ENCODE measurements around the gene RGS12. TPM values are rescaled to one million over a fixed set of nuclear protein-coding genes. Genes with fewer than 3 reads are reported as not detected.

The RGS12 gene
- total RNA-seq, 1 donor from 2014 or later = 67.5 TPM

- no peaks in the 10 kb centered on the region for H3K9me3 Mint-ChIP-seq
- no peak overlapping the region for H3K4me3 Mint-ChIP-seq
- peaks cover 8% of the 10 kb centered on the region for H3K4me1 Mint-ChIP-seq (ENCODE audit: unreplicated experiment)
- H3K36me3 Mint-ChIP-seq = no peaks in the 10 kb centered on the region
- H3K27me3 Mint-ChIP-seq = no peaks in the 10 kb centered on the region
- DNase-seq (ENCODE audit: extremely low spot score, unreplicated experiment) = peak; percentile 60
- TF ChIP-seq CTCF (conservative IDR thresholded peaks at IDR 0.05) = no peak
- H3K27ac Mint-ChIP-seq = no peak overlapping the region
Measured at GRCh38 chr4:3263053-3263875, 29.6 kb upstream of the RGS12 start.

- Mint-ChIP-seq H3K4me1 (ENCODE audit: unreplicated experiment) (peaks cover 11% of the 10 kb centered on the region), H3K4me3 (no peak overlapping the region), H3K36me3 (no peaks in the 10 kb centered on the region), H3K9me3 (no peaks in the 10 kb centered on the region), H3K27ac (no peak overlapping the region), H3K27me3 (no peaks in the 10 kb centered on the region)
- DNase-seq (ENCODE audit: extremely low spot score, unreplicated experiment) = no peak
- no peak for TF ChIP-seq CTCF (conservative IDR thresholded peaks at IDR 0.05)
Measured at GRCh38 chr4:3263876-3264193, 29.0 kb upstream of the RGS12 start.

GRCh38 chr4:3266076-3266475 is 26.7 kb upstream of the RGS12 start:
- no peak for DNase-seq (ENCODE audit: extremely low spot score, unreplicated experiment)
- Mint-ChIP-seq H3K27me3 (no peaks in the 10 kb centered on the region), H3K27ac (no peak overlapping the region), H3K4me3 (no peak overlapping the region), H3K9me3 (no peaks in the 10 kb centered on the region), H3K36me3 (no peaks in the 10 kb centered on the region), H3K4me1 (ENCODE audit: unreplicated experiment) (peaks cover 11% of the 10 kb centered on the region)
- TF ChIP-seq CTCF (conservative IDR thresholded peaks at IDR 0.05) = no peak

GRCh38 chr4:3267576-3268394 is 25.0 kb upstream of the RGS12 start:
- Mint-ChIP-seq H3K4me1 (ENCODE audit: unreplicated experiment) (peaks cover 11% of the 10 kb centered on the region), H3K27me3 (no peaks in the 10 kb centered on the region), H3K4me3 (no peak overlapping the region), H3K27ac (no peak overlapping the region), H3K9me3 (no peaks in the 10 kb centered on the region), H3K36me3 (no peaks in the 10 kb centered on the region)
- DNase-seq (ENCODE audit: extremely low spot score, unreplicated experiment) = no peak
- no peak for TF ChIP-seq CTCF (conservative IDR thresholded peaks at IDR 0.05)

GRCh38 chr4:3268395-3269104 is 24.3 kb upstream of the RGS12 start:
- TF ChIP-seq CTCF (conservative IDR thresholded peaks at IDR 0.05) = no peak
- Mint-ChIP-seq H3K4me1 (ENCODE audit: unreplicated experiment) (peaks cover 7% of the 10 kb centered on the region), H3K9me3 (peaks cover 2% of the 10 kb centered on the region), H3K27ac (no peak overlapping the region), H3K27me3 (no peaks in the 10 kb centered on the region), H3K36me3 (no peaks in the 10 kb centered on the region), H3K4me3 (no peak overlapping the region)
- DNase-seq (ENCODE audit: extremely low spot score, unreplicated experiment) = no peak

Measured in type B pancreatic cell (in vitro differentiated cells).